Stimulated activated CD4-positive, alpha-beta T cell treated with anti-CD3 and anti-CD28 coated beads, TNF-alpha, amount 100 ng/mL, for 4 hours (primary cell): ENCODE measurements around the gene TPST2.
"Not testable (repeated sequence)": the region's sequence is repeated elsewhere in the genome, so short reads cannot be mapped to it uniquely, and the experiment has no call there.

Experiments
- DNase-seq, 3 experiments: peaks; one replicate each; pipeline ENCODE4 v3.0.0-alpha.2; 2020; ENCODE audit warnings: low read depth in 3 of 3

Gene TPST2

GRCh38 chr22:26589845-26590736 lies at the start of gene TPST2:
TPST2 (minus strand) TSS chr22:26590132; CDS start chr22:26541630, 48,502 bp downstream.
- DNase-seq = peak; percentile 62 to 71 (median 66)

DNA sequence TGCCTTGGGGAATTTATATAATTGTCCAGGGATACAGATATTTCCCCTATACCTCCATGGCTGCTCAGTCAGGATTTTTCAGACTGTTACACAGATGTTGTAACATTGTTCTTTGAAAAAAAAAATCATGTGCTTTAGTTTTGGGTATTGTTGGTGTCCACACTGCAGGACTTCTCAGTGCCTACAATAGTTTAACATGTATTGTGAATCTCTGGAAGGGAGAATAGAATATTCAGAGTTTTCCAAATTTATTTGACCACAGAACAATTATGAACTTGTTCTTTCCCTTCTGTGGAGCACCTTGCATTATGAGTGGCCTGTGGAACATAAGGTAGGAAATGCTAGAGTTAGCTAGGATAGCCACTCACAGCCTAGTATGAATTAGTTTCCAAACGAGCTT lies 46.4 kb upstream of the TPST2 start:
- no peak for DNase-seq

GRCh38 chr22:26635117-26635516 lies 45.2 kb upstream of the TPST2 start:
- no peak for DNase-seq

- no peak for DNase-seq
Observed at GRCh38 chr22:26634189-26634588, 44.3 kb upstream of the TPST2 start.

DNA sequence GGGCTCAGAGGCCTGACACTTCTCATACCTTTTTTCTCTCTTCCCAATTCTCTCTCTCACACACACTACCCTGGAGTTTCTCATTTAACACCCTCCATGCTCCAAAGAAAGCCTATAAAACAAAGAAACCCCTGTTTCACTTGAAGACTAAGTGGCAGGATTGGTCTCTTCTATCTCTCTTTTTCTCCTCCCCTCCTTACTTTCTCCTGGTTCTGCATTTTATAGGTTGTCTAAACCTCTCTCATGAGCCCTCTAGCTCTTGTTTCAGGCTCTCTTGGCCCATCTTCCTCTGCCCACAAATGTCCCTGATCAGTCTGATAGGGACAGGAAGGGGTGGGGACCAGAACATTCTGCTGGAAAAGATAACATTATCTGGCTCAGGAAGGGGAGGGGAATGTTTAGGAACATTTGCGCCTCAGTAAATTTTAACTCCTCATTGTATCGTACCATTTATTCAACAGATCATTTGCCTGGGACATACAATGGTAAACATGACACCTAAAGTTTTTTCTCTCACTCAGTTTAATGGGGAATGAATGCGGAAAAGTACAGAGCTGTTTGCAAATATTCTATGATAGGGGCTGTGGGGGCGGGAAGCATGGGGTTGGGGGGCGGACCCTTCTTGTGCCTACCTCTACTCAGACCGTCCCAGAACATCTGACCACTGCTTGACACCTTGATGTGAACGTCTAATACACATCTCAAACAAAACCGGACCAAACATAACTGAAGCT lies 42.7 kb upstream of the TPST2 start:
- DNase-seq = no peak

DNA sequence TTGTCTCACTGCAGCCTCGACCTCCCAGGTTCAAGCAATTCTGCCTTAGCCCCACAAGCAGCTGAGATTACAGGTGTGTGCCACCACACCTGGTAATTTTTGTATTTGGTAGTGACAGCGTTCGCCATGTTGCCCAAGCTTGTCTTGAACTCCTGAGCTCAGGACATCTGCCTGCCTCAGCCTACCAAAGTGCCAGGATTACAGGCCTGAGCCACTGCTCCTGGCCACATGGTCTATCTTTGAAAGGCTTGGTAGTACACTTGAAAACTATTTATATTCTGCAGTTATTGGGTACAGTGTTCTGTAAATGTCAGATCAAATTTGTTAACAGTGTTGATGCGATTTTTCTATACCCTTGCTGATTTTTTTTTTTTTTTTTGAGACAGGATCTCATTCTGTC lies 41.4 kb upstream of the TPST2 start:
- no peak for DNase-seq

GRCh38 chr22:26629988-26630761 lies 40.2 kb upstream of the TPST2 start:
- no peak for DNase-seq

DNA sequence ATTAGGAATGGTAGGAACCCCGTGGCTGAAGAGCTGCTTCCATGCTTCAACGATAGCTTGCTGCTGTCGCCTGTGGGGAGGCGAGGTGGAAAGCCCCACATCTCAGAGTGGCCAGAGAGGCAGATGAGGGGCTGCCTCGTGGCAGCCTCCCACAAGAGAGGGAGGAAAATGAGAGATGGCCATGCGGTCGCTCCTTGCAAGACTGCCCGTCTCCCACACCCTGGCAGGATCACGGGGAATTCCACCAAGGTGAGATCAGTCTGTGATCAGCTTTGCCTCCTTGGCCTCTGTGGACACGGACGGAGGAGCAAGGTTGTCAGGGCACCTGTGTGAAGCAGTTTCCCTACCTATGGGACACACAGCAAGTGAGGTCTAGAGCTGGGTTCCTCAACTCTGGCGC lies 34.9 kb upstream of the TPST2 start:
- no peak for DNase-seq

- DNase-seq = no peak
Observed at GRCh38 chr22:26623984-26624383, 34.1 kb upstream of the TPST2 start.

DNA sequence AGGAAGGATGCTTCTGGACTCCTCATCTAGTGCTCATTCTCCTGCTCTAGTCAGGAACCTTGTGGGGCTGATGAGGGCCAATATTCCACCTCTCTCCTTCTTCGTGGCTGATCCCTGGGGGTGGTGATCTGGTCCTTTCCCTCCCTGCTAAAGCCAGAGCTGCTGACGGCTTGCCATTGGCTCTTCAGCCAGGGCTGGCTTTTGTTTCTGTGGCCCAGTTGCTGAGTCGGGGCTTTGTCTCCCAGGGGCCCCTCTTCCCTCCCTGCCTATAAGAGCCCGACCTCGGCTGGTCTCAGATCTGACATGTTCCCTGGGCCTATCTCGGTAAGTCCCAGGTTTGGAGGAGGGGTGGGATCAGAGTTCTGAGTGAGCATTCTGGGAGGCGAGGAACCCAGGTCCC lies 31.7 kb upstream of the TPST2 start, which contains the start of gene CRYBA4:
Gene CRYBA4, plus strand, starts transcription at position 301 of the 400 bp plus-strand sequence. CDS start 634 bp downstream, outside the sequence.
- no peak for DNase-seq

- no peak for DNase-seq
Observed at GRCh38 chr22:26620197-26620596, 30.3 kb upstream of the TPST2 start.

DNA sequence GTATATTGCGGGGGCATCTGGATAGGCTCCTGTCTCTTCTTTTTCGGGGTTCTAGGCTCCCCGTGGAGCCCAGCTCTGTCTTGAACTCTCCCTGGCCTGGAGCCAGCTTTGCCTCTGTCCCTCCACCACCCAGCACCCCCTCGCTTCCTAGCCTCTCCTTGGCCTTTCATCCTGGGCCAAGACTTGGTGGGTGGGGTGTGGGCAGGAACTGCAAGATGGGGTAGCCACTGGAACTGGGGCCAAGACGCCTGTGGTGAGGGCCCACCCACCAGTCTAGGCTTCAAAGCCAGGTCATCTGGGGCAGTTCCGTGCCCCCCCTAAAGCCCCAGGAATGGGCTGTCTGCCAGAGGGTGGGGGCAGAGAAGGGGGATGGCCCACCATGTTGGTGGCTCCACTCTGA lies 29.6 kb upstream of the TPST2 start:
- no peak for DNase-seq

DNA sequence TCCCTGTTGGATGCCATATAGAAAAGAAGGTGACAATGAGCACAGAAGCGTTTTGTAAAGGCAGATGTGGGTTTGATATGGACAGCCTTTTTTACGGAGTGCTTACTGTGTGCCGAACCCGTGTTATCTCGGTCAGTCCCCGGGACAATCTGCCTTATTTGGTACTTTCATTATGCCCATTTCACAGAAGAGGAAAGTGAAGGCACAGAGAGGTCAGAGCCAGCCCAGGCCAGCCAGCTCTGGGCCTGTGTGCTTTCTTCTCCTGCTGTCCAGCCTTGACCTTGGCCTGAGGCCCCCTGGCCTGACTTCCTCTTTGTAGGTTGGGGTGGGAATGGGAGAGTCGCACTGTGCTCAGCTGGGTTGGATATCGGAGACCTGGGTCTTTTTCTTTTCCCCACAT lies 28.5 kb upstream of the TPST2 start:
- no peak for DNase-seq

DNA sequence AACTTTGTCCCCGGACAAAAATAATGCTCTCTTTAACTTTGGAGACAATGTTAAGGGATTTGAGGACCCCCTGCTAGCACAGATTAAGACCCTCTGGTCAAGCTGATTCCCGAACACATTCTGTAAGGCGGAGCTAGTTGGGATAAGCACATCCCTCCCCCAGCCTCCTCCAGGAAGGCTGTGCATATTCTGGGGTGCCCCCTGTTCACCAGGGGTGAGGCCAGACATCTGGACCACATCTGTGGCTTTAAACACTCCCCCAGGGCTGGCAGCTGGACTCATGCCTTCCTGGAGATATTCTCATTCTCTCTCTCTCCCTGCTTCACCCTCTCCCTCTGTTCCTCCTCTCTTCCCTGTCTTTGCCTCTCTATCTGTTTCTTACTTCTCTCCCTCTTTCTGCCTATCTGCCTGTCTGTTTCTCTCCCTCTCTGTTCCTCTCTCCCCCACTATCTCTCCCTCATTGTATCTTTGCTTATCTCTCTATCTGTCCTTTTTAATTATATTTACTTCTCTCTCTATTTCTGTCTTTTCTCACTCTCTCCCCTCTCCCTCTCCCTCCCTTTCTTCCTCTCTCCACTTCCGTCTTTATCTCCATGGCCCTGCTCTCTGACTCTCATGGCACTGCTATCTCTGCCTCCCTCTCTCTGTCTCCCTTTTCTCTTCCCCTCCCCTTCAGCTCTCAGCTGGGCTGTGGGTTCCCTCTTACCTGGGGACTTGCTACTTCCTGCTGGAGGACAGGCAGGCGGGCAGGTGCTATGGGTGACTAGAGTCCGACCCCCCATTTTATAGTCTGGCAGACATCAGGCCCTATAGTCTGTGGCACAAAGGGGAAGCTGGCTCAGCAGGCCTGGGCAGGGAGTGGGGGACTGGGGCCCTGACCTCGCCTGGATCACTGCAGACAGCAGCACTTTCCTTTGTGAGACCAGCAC lies 27.6 kb upstream of the TPST2 start, which contains the start of gene CRYBB1:
Gene CRYBB1, minus strand, starts transcription at position 757 of the 929 bp plus-strand sequence. CDS start 1,708 bp downstream, outside the sequence.
- no peak for DNase-seq

GRCh38 chr22:26616650-26617049 lies 26.7 kb upstream of the TPST2 start:
- DNase-seq = no peak

DNA sequence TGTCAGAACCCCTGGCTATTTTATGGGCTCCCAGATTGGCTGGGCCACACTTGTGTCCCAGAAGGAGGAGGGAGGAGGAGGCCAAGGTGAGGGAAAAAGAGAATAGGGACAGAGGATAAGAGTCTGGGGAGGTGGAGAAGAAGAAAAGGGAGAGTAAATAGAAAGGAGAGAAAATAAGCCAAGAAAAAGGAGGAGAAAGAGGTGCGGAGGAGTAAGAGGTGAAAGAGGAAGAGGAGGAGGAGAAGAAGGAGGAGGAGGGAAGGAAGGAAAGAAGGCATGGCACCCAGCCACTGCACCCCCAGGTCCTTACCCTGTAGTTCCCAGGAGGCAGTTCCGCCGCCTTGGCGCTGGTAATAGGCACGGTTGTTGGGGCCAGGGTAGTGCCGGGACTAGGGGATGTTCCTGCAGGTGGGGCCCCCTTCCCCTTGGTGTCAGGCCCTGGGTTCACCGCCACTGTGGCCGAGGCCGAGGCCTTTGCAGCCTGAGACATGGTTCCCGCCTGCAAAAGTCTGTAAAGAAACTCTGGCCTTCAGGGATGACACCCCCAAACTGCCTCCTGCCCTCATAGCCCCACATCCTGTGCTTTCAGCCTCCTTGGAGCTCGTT lies 26.0 kb upstream of the TPST2 start:
- no peak for DNase-seq

DNA sequence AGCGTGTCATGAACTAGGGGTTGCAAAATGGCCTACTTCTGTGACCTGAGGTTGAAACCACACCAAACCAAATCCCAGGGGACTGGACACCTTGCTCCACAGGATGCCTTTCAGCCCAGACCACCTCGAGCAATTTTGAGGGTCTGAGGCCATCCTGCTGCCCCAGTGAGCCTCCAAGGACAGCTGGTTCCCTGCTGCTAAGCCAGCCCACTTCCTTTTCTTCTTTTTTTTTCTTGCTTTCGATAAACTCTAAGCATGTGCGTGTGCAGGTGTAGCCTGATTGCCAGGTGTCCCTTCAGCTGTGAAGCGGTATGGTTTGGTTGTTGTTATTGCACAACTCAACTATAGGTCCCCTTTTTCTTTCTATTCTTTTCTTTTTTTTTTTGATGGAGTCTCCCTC lies 25.2 kb upstream of the TPST2 start:
- DNase-seq = no peak

GRCh38 chr22:26614322-26614721 lies 24.4 kb upstream of the TPST2 start:
- no peak for DNase-seq

GRCh38 chr22:26613753-26614152 lies 23.8 kb upstream of the TPST2 start:
- DNase-seq = not testable (repeated sequence)

DNA sequence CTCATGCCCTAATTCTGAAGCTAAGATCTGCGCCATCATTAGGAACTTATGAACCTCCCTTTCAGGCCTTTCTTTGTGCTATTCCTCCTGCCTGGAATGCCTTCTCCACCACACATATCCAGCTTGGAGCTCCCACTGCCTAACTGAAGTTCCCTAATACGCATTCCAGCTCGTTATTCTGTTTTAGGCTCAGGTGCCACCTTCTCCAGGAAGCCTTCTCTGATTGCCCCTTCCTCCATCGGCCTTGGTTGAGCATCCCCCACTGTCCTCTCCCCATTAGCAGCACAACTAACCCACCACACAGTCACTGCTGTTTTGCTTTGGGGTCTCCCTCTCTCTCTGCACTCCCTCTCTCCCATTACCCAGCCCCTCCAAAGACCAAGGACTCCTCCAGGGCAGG lies 22.7 kb upstream of the TPST2 start:
- DNase-seq = no peak
